SHP77 treated with DMSO at 0.1 percent for 48 hours (cell line): Measurements from ENCODE around the gene MEIS2.

Experiments used
- DNase-seq: peaks from one replicate; lab custom pipeline; 2025; lab: John Stamatoyannopoulos, UW

The MEIS2 gene

DNA sequence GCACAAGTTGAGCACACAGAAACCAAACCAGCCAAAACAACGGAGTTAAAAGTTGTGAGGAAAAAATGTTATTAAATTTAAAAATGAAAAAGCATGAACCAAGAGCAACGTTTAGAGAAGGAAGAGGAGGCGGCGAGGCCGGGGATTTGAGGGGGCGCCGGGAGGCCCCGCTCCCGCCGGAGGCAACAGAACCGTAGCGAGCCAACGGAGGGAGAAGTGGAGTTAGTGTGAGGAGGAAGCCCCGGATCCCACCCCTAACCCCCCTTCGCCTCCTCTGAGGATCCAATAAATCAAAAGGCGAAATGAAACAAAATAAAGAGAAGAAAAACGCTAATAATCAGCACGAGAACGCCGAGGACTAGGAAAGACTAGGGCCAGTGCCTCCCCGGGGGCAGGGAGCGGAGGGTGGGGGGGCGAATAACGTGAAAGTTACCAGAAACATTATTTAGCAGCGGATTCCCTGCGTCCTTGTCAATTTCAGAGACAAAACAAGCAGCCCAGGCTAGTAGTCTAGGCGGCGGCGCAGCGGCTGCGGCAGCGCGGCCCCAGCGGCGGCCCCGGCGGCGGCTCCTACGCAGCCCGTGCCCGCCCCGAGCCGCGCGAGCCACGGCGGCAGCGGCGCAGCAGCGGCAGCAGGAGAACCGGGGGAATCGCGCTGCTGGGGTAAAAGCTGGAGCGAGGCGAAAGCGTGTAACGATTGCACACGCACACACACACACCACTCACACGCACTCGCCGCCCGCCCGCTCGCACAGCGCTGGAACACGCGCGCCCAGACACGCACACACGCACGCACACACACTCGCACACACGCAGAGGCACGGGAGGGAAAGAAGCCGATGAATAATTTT, 1.7 kb downstream of the MEIS2 start:
- no peak for DNase-seq

DNA sequence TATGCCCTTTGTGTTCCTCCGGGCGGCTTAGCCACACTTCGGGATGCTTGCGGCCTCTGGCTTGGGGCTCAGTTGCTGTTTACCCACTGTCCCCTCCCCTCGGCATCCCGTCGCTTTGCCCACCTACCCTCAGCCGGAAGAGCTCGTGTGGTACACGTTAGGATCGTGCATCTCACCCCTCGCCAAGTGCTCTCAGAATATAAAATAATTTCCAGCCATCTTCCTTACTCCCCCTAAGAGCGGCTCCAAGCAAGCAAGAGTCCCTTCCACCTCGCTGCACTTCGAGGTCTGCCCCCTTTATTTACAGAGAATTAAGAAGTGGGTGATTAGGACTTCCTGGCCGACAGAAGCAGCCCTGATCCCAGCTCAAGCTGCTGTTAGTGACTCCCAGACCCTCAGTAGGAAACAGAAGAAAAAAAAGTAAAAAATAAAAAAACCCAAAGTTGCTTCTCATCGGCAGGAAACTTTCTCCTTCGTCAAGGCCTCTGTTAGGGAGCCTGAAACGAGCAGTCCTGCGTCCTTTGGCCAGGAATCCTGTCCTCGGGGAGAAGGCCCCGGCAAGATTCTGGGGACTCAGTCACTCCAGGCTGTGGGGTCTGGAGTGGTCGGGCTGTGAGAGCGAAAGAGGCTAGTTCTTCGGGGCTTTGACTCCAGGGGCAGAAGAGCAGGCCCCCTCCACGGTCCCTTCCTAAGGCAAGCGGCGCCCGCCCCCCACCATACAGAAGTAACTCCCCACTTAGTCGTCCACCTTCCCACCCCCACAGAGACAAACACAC, 3.0 kb downstream of the MEIS2 start:
- DNase-seq, result no peak

DNA sequence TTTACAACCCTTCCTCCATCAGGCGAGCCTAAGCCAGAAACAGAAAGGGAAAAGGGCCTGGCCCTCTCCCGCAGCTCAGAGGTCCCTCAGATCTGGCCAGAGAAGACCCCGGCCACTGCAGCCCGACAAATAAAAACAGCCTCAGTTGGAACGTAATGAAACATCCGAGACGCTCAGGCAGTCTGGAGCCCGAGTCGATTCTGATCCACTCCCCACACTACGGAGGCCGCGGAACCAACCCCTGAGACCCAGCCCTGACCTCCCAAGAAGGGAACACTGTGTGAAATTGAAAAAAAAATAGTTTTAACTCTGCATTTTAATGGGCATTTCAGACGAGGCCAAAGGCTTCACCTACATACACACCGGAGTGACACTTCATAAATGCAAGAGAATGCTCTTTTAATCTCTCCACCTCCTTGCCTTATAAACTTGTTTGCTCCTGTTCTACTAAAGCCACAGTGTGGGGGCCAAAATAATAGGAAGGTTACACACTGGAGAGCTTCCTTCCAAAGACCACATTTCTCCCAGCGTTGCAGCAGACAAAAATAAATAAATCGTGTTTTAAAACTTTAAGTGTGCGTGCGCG, 3.7 kb downstream of the MEIS2 start:
- DNase-seq, result no peak

DNA sequence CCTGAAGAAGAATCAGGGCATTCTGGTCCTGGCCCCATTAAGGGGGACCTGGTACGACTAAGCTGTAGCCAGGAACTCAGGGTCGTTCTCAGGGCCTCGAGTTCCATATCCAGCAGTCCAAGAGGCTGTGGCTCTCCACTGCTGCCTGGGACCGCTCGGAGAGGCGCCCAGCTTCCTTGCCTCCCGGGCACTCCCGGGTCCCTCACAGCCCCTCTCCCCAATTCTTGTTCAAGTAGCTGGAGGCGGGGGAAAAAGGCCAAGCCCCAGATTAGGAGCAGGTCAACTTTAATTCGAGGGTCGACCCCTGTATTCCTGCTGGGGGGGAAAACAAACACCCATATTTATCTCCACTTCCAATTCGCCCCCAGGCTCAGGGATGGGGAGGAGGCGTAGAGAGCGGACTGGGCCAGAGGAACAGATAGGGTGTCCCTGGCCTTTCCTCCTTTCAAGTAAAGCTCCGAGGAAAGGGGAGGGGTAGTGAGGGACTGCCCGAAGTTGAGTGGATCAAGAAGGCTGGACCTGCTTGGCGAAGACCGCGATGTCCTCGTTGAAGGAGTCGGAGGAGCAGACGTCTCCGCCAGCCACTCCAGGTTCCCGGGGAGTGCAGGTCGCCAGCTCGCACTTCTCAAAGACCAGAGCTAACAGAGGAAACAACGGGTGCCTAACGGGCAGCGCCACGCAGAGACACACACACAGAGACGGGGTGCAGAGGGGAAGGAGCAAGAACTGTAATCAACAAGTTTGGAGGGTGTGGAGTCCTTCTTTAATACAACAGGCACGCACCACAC, 4.4 kb downstream of the MEIS2 start:
- no peak for DNase-seq

DNA sequence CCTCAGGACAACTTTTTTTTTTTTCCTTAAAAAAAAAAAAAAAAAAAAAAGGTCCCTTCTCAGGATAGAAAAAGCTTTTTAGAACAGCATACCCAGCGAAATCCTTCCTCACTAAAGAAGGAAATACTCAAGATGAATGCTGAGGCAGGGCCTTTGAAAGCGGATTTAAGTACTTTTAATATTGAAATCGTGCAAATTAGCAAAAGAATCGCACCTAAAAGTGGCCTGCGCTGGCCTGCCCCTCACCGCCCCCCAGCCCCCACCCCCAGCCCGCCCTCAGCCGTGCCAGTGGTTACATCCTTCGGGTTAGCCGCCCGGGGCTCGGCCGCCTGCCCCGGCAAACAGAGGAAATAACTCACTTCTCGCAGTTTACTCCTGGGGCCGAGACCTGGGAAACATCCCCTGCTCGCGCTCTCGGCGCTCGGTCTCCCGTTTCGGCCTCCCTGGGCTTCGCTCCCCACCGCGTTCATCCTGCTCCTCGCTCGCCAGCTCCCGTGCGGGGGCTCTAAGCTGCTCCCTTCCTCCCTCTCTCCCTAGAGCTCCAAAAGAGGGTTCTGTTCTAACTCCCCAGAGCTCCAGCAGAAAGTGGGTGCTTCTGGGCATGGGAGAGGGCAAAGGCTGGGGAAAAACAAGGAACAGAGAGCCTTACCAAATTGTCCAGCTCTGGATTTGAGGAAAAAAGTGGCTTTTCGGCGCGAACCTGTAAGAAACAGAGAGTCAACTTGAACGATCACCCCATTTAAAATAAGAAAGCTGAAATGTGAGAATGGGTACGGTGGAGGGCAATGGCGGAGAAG, 5.2 kb downstream of the MEIS2 start:
- no peak for DNase-seq

DNA sequence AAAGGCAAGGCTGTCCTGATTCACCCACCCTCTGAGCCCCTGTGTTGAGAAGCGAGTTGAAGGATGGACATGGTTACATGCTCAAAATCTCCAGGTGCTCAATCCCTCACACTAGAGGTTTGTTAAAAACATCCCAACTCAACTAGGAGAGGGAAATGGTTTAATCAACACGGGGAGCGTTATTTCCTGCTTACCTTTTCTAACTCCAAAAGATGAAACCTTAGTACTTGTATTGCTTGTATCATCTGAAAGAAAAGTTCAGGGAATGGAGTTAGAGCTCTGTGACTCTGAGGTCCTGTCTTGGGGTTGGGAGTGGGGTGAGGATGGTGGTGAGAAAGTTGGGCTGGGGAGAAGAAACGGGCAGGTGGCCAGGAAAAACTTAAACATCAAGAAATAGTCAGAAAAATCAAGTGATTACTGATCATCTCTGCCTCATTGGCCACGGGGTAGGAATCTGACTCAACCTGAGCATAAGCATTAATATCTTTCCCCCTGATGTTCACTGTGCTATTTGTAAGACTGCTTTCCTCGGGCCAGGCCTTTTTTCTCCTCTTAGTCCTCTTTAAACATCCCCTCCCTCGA, 5.9 kb downstream of the MEIS2 start:
- DNase-seq, result no peak

DNA sequence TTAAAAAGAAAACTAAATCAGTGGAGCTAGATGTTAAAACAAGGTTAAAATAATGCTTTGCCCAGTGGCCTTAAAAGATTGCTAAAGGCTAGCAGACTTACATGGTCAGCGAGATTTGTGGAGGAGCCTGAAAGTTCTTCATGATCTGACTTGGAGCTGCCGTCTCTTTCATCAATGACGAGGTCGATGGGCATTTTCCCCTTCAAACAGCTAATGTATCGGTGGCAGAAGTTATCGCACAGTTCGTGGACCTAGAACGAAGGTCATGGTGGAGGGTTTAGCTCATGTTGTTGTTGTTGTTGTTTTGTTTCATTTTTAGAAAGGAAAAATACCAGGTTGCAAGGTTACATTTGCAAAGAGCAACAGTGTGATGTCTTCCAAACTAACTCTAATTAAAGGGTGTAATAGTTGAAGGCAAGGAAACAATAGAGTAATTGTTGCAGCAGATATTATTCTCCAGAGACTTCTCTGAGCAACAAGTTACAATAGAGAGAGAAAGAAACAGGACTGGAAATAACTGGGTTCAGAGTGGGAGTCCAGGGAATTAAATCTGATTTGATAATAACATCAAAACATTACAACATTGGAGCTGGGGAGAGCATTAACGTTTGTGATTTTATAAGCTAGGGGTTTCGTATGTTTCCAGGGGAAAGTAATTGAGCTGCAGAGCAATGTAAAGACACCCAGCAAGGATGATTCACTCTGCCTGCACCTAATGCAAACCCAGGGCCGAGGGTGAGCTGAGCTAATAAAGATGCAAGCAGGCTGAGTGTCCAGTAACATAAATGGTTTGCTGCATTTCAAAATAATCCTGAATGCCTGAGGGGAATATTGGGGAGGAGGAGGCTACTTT, 6.6 kb downstream of the MEIS2 start:
- no peak for DNase-seq

DNA sequence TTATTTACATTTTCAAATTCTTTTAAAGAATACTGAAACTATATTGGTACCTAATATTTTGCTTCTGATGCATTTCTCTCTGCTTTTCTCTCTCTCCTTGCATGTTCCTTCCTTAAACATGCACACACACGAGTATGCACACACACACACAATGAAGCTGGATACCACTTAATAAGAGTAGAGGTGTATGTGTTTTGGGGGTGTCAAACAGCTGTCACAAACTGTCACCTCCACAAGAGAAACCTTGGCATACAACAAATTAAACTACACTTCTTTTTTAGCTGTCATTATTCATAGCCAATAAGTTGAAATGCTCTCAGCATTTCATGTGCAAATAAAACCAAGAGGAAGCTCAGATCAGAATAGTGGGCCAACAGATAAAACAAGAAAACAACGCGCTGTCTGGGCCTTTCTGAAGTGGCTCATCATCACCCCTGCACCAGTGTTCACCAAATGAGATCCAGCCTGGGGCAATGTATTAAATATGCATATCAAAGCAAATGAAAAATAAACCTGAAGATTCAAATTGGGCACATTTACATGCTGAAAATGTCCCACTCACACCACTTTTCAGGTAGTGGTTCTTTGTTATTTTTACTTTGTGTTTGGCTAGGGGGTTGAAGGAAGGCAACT, 9.7 kb downstream of the MEIS2 start:
- no peak for DNase-seq

DNA sequence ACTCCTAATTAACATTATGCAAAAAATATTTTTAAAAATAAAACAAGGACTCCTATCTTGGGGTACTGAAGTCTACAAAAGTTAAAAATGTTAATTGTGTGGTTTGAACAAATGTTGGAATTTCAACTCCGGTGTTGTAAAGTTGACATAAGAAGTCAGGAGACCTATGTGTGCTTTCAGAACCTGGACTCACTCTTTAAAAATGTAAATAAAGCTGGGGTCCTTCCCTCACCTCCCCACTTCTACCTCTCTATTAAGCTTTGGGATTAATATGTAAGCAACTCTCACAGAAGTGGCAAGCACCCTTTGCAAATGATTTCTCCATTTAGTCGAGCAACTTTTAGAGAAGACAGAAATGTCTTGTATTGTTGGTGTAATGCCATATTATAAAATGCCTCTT, 11.9 kb downstream of the MEIS2 start:
- DNase-seq, result no peak

DNA sequence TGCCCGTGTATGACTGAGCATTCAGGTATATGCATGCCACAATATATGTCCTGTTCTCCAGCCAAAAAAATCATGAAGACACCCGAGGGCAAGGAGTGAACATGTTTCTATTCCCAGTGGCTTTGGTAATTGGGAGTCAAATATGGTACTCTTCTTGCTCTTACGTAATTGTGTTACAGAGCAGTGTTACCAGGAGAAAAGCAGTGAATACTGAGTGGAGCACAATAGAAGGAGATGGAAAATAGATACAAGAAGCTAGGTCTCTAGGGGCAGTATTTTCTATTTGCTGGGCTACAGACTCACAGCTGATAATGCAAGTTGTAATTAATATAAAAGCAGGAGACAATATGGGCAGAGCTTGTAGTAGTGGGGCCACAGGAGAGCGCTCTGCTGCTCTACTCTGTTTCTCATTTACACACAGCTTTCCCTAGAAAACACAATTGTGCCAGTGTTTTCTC, 13.2 kb downstream of the MEIS2 start:
- DNase-seq, result no peak

DNA sequence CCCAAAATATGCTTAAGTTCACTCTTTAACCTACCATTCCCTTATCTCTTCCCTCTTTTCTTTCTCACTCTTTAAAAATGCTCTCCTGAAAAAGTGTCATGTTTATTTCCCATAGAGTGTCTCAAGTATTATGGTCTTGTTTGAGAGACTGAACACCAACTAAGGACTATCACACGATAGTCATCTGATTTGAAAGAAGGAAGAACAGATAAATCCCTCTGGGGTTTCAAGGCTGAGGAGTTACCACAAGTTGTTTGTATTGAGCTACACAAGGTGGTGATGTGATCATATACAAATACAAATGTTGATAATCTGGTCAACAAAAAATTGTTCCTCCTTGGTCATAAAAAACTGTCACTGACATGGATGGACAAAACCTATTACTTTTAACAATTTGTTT, 13.8 kb downstream of the MEIS2 start:
- DNase-seq, result no peak

DNA sequence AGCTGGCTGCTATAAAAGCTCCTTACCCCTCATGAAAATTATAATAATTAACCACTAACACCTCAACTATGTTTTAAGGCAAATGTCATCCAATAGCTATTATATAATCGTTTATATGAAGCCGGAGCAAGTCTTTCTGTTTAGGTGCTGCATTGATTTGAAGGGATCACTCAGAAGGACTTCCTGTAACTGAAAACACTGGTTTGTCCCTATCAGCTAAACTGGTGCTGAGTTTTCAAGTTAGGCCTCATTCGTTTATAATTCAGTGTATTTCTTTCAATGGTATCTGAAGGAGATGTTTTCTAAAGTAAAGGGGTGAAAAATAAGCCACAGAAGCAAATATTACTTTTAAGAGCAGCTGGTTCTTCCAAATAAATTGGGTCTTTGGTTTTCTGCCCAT, 14.2 kb downstream of the MEIS2 start:
- DNase-seq, result no peak

DNA sequence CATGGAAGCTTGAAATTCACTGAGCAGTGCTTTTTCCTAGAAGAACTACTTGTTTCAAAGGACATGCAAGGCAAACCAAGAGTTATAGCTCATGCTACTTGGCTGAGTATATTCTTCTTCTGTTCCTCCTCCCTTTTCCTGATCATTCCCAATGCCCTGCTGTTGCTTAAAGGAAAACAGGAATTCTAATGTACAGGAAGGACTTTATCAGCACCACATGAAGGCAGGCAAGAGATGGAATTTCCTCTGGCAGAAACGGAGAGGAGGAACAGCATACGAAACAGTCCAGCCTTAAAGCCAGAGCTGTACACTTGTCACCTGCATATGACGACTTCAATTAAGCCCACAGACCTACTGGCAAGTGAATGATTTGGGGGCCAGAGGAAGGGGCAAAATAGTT, 15.7 kb downstream of the MEIS2 start:
- no peak for DNase-seq

DNA sequence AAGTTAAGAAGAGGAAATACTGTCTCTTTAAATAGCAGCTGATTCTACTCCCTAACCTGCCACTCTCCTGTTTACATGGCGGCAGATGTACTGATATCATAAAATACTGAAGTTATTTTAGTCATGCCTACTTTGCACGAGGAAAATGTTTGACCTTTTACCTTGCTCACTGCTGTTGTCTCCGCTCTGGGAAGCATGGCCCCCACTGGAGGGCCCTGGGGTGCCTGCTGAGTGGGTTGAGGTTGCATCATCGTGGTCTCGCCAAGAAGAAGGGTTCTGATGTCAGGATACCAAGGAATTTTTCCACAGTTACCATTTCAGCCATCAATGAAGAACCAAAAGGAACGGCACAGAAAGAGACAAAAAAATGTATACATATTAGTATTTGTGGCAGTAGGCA, 16.7 kb downstream of the MEIS2 start:
- DNase-seq, result no peak

DNA sequence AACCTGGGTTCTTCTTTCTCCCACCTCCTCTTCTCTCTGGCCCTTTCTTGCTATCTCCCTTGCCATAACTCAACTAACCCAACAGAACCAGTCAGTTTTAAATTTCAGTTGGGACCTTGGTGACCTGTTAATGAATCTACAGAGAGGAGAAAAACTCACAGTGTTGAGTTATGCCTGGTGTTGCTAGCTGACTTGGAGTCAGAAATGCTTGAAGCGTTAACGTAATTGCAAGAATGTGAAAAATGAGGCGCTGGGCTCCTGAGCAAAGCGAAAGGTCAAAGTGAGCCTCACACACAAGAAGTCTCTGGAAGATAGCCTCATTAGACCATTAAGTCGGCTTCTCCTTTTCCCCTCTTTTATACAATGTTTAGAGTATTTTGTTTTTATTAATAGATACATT, 18.4 kb downstream of the MEIS2 start:
- DNase-seq, result no peak

DNA sequence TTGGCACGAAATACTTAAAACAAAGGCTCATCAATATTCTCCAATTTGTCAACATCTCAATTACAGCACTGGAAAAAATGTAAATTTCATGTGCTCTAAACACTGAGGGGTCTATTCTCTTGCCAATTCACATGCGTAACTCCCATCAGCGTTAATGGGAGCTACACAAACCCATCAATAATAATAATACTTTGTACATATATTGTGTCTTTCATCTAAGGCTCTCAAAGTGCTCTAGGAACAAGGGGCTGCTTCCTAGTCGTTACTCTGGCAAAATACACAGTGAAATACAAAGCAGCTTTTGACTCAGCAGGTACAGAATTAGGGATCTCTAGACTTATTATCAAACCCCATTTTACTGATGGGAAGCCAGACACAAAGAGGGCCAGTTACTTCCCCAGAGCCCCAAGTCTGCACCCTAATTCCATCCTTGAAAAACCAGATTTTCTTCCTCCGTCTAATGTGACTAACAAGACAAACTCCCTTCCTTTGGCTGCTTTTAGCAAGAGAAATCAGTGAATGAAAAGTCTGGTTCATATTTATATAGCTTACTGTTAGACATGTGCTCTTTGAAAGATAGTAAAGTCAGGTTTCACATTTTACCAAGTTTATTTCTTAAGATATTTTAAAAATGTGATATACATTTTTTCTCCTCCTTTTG, 20.0 kb downstream of the MEIS2 start:
- no peak for DNase-seq

DNA sequence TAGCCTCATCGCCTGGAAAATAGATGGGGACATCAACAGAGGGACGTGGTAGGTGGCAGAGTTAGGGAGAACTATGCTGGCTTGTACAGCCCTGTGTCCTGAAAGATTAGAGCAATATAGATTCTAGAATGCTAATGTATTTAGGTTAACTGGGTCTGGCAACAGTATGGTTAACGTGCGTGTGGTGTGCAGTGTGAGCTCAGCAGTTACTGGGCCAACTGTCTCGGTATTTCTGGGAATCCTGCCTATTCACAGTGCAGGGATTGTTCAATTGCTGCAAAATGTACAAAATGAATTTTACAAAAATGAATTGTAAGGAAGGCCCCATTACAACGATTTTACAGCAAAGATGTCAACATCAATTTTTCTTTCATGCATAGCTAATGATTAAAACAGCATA, 20.6 kb downstream of the MEIS2 start:
- DNase-seq, result no peak

DNA sequence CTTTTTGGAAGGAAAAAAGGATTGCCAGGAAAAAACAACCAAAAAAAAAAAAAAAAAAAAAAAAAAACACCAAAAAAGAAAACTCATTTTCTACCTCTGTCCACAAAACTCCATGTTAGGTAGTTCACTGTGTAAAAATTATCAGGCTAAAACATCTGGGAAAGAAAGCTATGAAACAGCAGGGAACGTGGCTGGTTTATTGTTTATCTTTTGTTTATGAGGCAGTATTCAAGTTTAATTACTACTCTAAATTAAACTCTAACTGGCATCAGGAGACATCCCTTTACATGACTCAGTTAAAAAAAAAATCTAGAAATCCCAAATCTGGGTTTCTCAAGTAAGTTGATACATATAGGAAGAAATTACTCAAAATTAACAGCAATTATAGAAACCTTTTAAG, 21.8 kb downstream of the MEIS2 start:
- no peak for DNase-seq
